ENCODE data around the gene SLC26A4. TPM values are rescaled to one million over a fixed set of nuclear protein-coding genes. Genes with fewer than 3 reads are reported as not detected.

Gene SLC26A4
- total and polyA plus RNA-seq, 9 of the 15 experiments (the other 6 are each of a cell fraction or from before 2014, with no cell fraction given): 0.09 to 1.2 (median 0.33) TPM

GRCh38 chr7:107659666-107660065, 962 bp upstream of the SLC26A4 start (continued):
- TF ChIP-seq FOXJ3 (CRISPR knock-in tag; IDR thresholded peaks at IDR 0.05): no peak
- TF ChIP-seq CSDE1 (IDR thresholded peaks at IDR 0.05): no peak
- TF ChIP-seq SMARCE1 (IDR thresholded peaks at IDR 0.05): 0 out of 2 replicates have a peak, but pooled peaks have one; percentile 43
- peak; percentile 98 for TF ChIP-seq L3MBTL2 (IDR thresholded peaks at IDR 0.05)
- no peak for TF ChIP-seq CLOCK (CRISPR knock-in tag; IDR thresholded peaks at IDR 0.05; ENCODE audit: borderline replicate concordance)
- TF ChIP-seq PHB (CRISPR knock-in tag; IDR thresholded peaks at IDR 0.05): no peak
- TF ChIP-seq MYC (IDR thresholded peaks at IDR 0.05; ENCODE audit: low read depth, low read length): peak; percentile 90
- no peak for TF ChIP-seq MYC (CRISPR knock-in tag; IDR thresholded peaks at IDR 0.05; ENCODE audit: borderline replicate concordance, low read depth)
- no peak for TF ChIP-seq NFE2L1 (tag; IDR thresholded peaks at IDR 0.05; ENCODE audit: borderline replicate concordance, low read depth)
- no peak for TF ChIP-seq GATA2 (CRISPR knock-in tag; IDR thresholded peaks at IDR 0.05)
- no peak for TF ChIP-seq HDAC8 (tag; IDR thresholded peaks at IDR 0.05)
- no peak for TF ChIP-seq EWSR1 (IDR thresholded peaks at IDR 0.05; ENCODE audit: borderline replicate concordance, low read depth, partially characterized antibody)
- no peak for TF ChIP-seq ZBED1 (IDR thresholded peaks at IDR 0.05)
- TF ChIP-seq ZNF740 (CRISPR knock-in tag; IDR thresholded peaks at IDR 0.05): no peak
- TF ChIP-seq ZNF740 (tag; IDR thresholded peaks at IDR 0.05): no peak
- TF ChIP-seq PCBP1 (IDR thresholded peaks at IDR 0.05; ENCODE audit: low read depth, low read length, poor library complexity, severe bottlenecking): no peak
- TF ChIP-seq HDAC1 (IDR thresholded peaks at IDR 0.05): no peak
- TF ChIP-seq SAFB2 (IDR thresholded peaks at IDR 0.05; ENCODE audit: borderline replicate concordance, low read depth, low read length, severe bottlenecking): no peak
- no peak for TF ChIP-seq POLR2A (conservative IDR thresholded peaks at IDR 0.05)
- no peak for TF ChIP-seq ZNF778 (CRISPR knock-in tag; IDR thresholded peaks at IDR 0.05)
- TF ChIP-seq, protein P1, sequence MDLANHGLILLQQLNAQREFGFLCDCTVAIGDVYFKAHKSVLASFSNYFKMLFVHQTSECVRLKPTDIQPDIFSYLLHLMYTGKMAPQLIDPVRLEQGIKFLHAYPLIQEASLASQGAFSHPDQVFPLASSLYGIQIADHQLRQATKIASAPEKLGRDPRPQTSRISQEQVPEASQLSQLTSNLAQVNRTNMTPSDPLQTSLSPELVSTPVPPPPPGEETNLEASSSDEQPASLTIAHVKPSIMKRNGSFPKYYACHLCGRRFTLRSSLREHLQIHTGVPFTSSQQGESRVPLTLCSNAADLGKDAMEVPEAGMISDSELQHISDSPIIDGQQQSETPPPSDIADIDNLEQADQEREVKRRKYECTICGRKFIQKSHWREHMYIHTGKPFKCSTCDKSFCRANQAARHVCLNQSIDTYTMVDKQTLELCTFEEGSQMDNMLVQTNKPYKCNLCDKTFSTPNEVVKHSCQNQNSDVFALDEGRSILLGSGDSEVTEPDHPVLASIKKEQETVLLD (IDR thresholded peaks at IDR 0.05): no peak
- no peak for TF ChIP-seq SIN3B (IDR thresholded peaks at IDR 0.05; ENCODE audit: low read depth)
- peak; percentile 44; the same call in 1 of the 2 replicates for TF ChIP-seq ZKSCAN8 (CRISPR knock-in tag; IDR thresholded peaks at IDR 0.05)
- TF ChIP-seq FOXJ2 (tag; IDR thresholded peaks at IDR 0.05): no peak
- TF ChIP-seq ZNF77 (CRISPR knock-in tag; IDR thresholded peaks at IDR 0.05): no peak
